Left cardiac atrium (tissue), 4 donors: Measurements from ENCODE around the gene SPACDR. TPM values are rescaled to one million over a fixed set of nuclear protein-coding genes. Genes with fewer than 3 reads are reported as not detected.

Source experiments
- ATAC-seq, 2 donors: fragments of 200-7000 bp; cut with Tn5 transposase; one replicate each; pipeline ENCODE4 v1.9.1; 2020; ENCODE audit warnings: mild to moderate bottlenecking in 2 of 2, moderate library complexity in 2 of 2
- DNase-seq: peaks from one replicate; pipeline ENCODE4 v3.0.0-alpha.2; 2020
- intact Hi-C, 2 donors: fragments of 100-400 bp; cut with DNase I; formaldehyde crosslinking; loops; one replicate each; pipeline versions ENCODE4 v1.14.1 to v1.15.1; 2022 to 2023
- total RNA-seq, 2 donors: library from RNA; stranded (reverse); fragmentation: NEBNext Ultra II Directional; extraction: Animal tissue kit (Norgen Biotek cat#: 25700); gene quantifications; one replicate each; pipeline ENCODE4 v1.2.1, GENCODE V29; 2021
- donor health status: DM: no; HTN: yes; CAD: no.
- donor health status: DM: no; HTN: yes; CAD: no; lungs with severe emphysema.
- donor health status: DM: yes; HTN: yes; CAD: no.
- donor health status: Dilated cardiomyopathy.

SPACDR gene
- total RNA-seq, 2 donors from 2014 or later, result 0.38 to 0.73 TPM

- intact Hi-C loops, result no loop called here
- DNase-seq (peak; percentile 100), ATAC-seq (peak; percentile 81 to 85)
These were observed 35.0 kb downstream of the SPACDR start for GRCh38 chr7:100428967-100429636.

DNA sequence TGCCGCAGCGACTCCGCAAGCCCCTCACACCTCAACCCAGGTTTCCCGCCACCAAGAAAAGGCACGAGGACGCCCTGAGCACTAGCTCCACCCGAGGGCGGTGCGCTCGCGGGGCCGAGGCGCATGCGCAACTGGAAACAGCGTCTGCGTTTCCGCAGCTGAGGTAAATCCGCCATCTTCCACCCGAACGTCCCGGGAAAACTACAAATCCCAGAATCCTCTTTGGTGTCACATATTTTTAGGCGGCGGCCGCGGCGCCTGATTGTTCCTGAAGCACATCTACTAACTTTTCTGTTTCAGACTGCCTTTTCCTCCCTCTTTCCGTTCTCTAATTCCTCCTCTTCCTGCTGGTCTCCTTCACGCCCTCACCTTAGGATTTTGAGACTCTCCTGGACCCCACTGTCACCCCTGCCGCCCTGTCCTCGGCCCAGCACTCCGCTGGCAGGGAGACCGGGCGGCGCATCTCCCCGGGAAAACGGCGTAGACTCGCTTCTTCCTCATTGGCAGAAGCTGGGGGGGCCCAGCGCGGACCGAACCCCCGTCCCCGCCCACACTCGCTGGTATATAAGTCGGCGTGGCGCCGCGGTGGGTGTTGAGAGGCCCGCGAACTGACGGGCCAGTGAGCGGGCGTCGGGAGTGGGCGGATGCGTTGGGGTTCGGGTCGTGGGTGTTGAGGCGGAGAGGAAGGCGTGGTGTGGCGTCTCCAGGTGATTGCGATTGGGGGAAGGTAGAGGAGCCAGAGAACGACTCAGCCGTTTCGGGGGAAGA is 35.7 kb downstream of the SPACDR start, which contains the start of gene ZCWPW1:
Gene ZCWPW1 (minus strand): TSS at position 505 of the 768 bp plus-strand sequence. CDS start 8,054 bp downstream, outside the sequence.
- intact Hi-C loops, result no loop called here
- ATAC-seq, result peak; percentile 72 to 80
- DNase-seq, result peak; percentile 97

- no peak for DNase-seq
- ATAC-seq, result no peak
- intact Hi-C loops, result no loop called here
These were observed 36.3 kb downstream of the SPACDR start for GRCh38 chr7:100427762-100428198.

DNA sequence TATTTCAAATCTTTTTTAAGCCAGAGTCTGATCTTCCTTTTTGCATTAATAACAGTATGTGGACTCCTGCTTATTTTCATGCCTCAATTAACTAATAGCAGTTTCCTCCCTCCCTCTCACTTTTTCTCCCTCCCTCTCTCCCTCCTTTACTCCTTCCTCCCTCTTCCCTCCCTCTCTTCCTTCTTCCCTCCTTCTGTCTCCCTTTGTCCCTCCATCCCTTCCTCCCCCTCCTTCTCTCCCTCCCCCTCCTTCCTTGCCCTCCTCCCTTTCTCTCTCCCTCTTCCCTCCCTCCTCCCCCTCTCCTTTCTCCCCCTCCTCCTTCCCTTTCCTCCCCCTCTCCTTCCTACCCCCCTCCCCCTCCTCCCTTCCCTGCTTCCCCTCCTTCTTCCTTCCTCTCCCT is 37.5 kb downstream of the SPACDR start:
- no peak for ATAC-seq
- intact Hi-C loops, result no loop called here
- DNase-seq, result no peak

DNA sequence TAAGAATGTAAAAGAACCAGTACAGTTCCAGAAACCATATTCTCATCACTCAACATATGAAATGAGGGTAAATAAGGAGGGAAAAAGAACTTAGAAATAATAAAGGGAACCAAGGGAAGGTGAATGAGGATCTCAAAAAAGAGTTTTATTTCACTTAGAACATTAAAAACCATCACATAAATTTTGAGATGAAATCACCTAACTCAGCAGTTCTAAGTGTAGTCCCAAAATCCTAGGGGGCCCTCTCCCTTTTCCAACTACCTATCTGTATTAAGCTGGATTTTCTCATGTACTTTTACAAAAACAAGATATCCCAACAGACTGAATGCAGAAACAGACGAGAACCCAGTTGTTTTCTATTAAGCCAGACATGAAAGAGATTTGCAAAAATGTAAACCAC is 38.7 kb downstream of the SPACDR start:
- ATAC-seq (no peak), DNase-seq (no peak)
- intact Hi-C loops, result no loop called here

DNA sequence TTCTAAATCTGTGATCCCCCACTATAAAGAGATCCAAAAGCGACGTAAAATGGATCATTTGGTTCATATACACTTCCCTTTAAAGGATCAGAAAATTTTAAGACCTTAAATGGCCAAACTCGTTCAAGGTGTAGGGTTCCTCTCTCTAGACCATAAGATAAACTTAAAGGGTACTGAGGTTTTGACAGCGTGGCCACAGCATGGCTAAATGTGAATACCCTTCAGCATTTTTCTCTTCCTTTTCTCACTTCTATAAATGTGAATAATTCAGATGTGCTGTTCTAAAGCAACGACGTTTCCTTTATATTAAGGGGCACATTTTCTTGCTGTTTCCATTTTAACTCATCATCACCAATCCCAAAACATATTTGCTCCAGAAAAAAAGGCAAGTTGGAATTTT is 40.7 kb downstream of the SPACDR start:
- ATAC-seq (no peak), DNase-seq (no peak)
- intact Hi-C loops, result no loop called here

DNA sequence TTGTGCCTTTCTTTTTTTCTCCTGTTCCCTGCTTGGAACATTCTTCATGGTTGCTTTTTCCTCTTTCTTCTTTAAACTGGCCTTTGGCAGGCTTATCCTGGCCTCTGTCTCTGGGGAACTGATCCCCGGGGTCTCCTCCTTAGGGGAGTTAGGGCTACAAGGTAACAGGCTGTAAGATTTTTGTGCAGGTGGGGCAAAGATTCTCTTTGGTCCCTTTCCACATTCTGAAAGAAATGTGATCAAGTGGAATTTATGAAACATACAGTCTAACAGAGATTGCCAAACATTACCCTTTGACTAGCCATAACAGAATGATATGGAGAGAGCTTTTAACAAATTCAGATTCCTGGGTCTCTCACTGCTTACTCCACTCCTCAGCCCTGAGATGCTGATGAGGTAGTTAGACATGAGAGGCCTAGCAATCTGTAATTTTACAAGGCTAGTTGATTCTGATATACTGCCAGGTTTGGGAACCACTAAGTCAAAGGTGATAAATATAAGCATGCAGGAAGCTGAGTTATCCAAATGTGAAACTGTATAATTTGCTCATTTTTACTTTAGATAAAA is 44.3 kb downstream of the SPACDR start:
- intact Hi-C loops, result no loop called here
- ATAC-seq (no peak), DNase-seq (no peak)

DNA sequence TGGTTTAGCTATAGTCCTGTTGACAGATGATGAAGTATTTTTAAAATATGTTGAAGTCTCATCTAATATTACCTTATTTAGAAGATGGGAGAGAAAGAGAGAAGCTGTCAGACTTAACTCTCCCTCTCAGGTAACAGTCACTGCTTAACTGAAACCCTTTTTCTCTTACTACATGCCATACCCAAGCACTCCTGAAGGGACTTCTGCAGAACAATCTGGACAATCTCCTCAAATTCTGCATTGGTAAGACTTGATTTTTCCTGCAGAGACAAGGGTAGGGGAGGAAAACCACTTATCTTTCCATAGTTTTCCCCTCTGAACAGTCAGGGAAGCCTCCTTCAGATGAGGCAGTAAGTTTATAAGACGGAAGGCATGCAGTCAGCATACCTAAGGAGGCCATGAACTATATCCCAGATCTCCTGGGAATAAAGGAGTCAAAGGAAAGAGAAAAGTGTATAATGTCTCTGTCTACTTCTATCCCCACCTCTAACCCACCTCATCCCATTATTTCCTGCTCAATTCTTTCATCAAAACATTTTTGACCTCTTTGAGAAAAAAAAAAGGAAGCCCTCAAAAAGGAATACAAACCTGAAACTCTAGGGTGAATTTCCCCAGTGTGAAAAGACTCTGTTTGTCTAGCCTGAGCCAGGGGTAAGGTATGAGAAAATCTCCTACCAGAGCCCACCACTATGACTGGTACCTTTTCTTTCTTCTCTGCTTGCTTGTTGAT is 45.0 kb downstream of the SPACDR start:
- ATAC-seq (no peak), DNase-seq (no peak)
- intact Hi-C loops, result no loop called here

GRCh38 chr7:100415448-100415847 is 48.6 kb downstream of the SPACDR start:
- no peak for DNase-seq
- ATAC-seq, result no peak
- intact Hi-C loops, result no loop called here

GRCh38 chr7:100413889-100414288 is 50.2 kb downstream of the SPACDR start:
- DNase-seq (no peak), ATAC-seq (no peak)
- intact Hi-C loops, result no loop called here

- DNase-seq, result no peak
- intact Hi-C loops, result no loop called here
- ATAC-seq, result no peak
These were observed 50.7 kb downstream of the SPACDR start for GRCh38 chr7:100413346-100413745.

DNA sequence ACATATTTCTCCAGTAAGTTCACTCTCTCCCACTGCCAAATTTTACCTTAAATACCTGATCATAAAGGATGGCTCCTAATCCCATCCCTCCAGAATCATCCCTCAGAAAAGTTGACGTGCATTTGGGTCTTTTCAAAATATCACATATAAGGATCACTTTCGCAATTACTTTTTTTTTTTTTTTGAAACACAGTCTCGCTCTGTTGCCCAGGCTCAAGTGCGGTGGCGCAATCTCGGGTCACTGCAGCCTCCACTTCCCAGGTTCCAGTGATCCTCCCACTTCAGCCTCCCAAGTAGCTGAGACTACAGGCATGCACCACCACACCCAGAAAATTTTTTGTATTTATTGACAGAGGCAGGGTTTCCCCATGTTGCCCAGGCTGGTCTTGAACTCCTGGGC is 53.0 kb downstream of the SPACDR start:
- ATAC-seq (no peak), DNase-seq (no peak)
- intact Hi-C loops, result no loop called here

GRCh38 chr7:100407285-100408180 is 56.5 kb downstream of the SPACDR start:
- intact Hi-C loops, result loop anchor here in 1 of 2 donors (10.0 kb wide), 1 partner anchor 213 kb away; no protein-coding TSS in a partner anchor
- DNase-seq (no peak), ATAC-seq (peak; percentile 70 to 84)

DNA sequence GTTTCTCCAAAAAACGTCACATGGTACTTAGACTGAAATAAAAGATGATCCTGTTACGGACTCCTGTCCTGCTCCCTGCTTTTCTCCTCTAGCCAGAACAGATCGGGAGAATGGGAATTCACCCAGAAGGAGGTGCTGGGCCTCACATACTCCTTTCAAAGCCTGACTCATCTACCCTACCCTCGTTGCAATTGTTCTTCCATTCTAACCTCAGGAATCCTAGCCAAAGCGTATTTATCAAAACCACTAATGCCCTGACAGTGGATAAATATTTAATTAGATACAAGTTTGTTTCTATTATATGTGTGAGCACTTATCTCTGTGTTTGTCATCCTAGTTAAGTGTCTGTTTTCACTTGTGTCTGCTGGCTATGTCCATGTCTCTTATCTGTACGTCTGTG is 57.3 kb downstream of the SPACDR start:
- no peak for ATAC-seq
- intact Hi-C loops, result loop anchor here in 1 of 2 donors (10.0 kb wide), 1 partner anchor 212 kb away; no protein-coding TSS in a partner anchor
- no peak for DNase-seq

Other genes with a start within 250 kb of the SPACDR start
- gene PVRIG, start 244.3 kb downstream of the SPACDR start, total RNA-seq, result under 1 TPM in 1 of 2 donors, not detected in 1; 0.94 TPM
- not detected for gene SPDYE3, start 156.6 kb downstream of the SPACDR start, total RNA-seq
- 10 to 100 TPM; 11.6 to 12.5 TPM for gene PILRB, start 106.1 kb downstream of the SPACDR start, total RNA-seq
- 1 to 10 TPM; 3.7 to 6.5 TPM for gene PILRA, start 90.8 kb downstream of the SPACDR start, total RNA-seq
- 1 to 10 TPM; 3.6 to 4.9 TPM for gene ZCWPW1, start 35.6 kb downstream of the SPACDR start, total RNA-seq
- 10 to 100 TPM; 20.9 to 23.9 TPM for gene MEPCE, start 34.4 kb downstream of the SPACDR start, total RNA-seq
- gene PPP1R35, start 27.8 kb downstream of the SPACDR start, total RNA-seq, result 10 to 100 TPM; 15.5 to 19.8 TPM
- 10 to 100 TPM; 31.3 to 36.2 TPM for gene TSC22D4, start 15.0 kb upstream of the SPACDR start, total RNA-seq
- under 1 TPM; 0.59 to 0.97 TPM for gene NYAP1, start 19.7 kb upstream of the SPACDR start, total RNA-seq
- gene AGFG2, start 74.9 kb upstream of the SPACDR start, total RNA-seq, result 10 to 100 TPM; 21.0 to 24.3 TPM
- gene SAP25, start 109.6 kb upstream of the SPACDR start, total RNA-seq, result 1 to 10 TPM in 1 of 2 donors, under 1 TPM in 1; 0.58 to 1.5 TPM
- 10 to 100 TPM; 28.2 to 32.6 TPM for gene LRCH4, start 121.9 kb upstream of the SPACDR start, total RNA-seq
- gene FBXO24, start 122.1 kb upstream of the SPACDR start, total RNA-seq, result under 1 TPM; 0.31 to 0.62 TPM
- 10 to 100 TPM; 51.8 to 96.5 TPM for gene PCOLCE, start 138.1 kb upstream of the SPACDR start, total RNA-seq
- gene MOSPD3, start 148.3 kb upstream of the SPACDR start, total RNA-seq, result 10 to 100 TPM; 11.0 to 13.3 TPM
- under 1 TPM; 0.29 to 0.79 TPM for gene TFR2, start 177.3 kb upstream of the SPACDR start, total RNA-seq
- gene ACTL6B, start 192.2 kb upstream of the SPACDR start, total RNA-seq, result not detected
- gene GNB2, start 209.5 kb upstream of the SPACDR start, total RNA-seq, result 100 to 1,000 TPM; 125 to 153 TPM
- gene GIGYF1, start 230.0 kb upstream of the SPACDR start, total RNA-seq, result 10 to 100 TPM; 25.8 to 31.0 TPM
- 10 to 100 TPM; 23.2 to 29.0 TPM for gene POP7, start 241.9 kb upstream of the SPACDR start, total RNA-seq